Measurements from ENCODE around the gene EDAR.

DNA sequence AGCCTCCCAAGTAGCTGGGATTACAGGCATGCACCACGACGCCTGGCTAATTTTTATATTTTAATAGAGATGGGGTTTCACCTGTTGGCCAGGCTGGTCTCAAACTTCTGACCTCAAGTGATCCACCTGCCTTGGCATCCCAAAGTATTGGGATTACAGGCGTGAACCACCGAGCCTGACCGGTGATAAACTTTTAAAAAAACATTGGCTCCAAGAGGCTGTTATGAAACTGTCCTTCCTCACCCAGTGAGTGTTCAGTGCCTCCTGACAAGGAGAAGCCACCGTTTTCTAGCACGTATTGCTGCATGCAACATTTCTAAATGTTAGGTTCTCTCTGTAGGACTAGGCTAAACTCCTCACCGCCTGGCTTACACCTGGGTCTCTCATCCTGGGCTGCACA lies 63.3 kb downstream of the EDAR start:
- no peak for TF ChIP-seq GATA3 (IDR thresholded peaks at IDR 0.05; ENCODE audit: low read depth, low read length)
- TF ChIP-seq GATA2 (IDR thresholded peaks at IDR 0.05; ENCODE audit: low read depth, low read length), result no peak

Measured in SH-SY5Y (cell line).